Astrocyte (in vitro differentiated cells and primary cell): ENCODE results near the gene JAK3.

Source experiments
- EZH2 ChIP-seq: IDR thresholded peaks from 2 replicates; pipeline ENCODE4 v1.6.1; 2012; ENCODE audit warnings: mild to moderate bottlenecking, low read length, inconsistent platforms; ENCODE audit not compliant: insufficient read depth
- TF ChIP-seq, protein P1 (sequence below): IDR thresholded peaks from 2 replicates; pipeline ENCODE4 v1.5.1; 2011; ENCODE audit warnings: low read depth, mild to moderate bottlenecking, inconsistent platforms, low read length, moderate library complexity; ENCODE audit not compliant: insufficient read depth

DNA sequence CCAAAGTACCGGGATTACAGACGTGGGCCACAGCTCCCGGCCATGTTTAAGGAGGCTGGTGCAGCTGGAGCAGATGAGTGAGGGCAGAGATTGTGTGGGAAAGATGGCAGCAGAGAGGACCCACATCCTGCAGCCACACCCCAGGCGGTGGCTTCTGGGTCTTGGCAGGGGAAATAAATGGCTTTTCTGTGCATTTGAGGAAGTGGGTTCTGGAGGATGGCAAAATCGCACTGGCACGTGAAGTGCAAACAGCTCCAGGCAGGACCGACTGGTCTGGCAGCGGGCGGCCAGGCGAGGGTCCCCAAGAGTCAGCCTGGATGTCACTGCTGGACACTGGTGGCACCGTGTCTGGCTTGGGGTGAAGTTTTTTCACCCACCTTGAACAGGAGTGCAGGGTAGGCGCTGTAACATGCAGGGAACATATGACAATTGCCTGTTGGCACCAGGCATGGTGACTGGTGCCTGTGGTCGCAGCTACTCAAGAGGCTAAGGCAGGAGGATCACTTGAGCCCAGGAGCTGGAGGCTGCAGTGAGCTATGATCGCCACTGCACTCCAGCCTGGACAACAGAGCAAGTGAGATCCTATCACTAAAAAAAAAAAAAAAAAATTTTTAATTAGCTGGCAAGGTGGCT is 44.4 kb downstream of the JAK3 start:
- TF ChIP-seq EZH2: no peak
- TF ChIP-seq, protein P1, sequence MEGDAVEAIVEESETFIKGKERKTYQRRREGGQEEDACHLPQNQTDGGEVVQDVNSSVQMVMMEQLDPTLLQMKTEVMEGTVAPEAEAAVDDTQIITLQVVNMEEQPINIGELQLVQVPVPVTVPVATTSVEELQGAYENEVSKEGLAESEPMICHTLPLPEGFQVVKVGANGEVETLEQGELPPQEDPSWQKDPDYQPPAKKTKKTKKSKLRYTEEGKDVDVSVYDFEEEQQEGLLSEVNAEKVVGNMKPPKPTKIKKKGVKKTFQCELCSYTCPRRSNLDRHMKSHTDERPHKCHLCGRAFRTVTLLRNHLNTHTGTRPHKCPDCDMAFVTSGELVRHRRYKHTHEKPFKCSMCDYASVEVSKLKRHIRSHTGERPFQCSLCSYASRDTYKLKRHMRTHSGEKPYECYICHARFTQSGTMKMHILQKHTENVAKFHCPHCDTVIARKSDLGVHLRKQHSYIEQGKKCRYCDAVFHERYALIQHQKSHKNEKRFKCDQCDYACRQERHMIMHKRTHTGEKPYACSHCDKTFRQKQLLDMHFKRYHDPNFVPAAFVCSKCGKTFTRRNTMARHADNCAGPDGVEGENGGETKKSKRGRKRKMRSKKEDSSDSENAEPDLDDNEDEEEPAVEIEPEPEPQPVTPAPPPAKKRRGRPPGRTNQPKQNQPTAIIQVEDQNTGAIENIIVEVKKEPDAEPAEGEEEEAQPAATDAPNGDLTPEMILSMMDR: no peak
